Measurements from ENCODE around the gene DNAJC12.
A peak's percentile ranks its signal among the peaks of the same experiment; 100 is the strongest.

The DNAJC12 gene

DNA sequence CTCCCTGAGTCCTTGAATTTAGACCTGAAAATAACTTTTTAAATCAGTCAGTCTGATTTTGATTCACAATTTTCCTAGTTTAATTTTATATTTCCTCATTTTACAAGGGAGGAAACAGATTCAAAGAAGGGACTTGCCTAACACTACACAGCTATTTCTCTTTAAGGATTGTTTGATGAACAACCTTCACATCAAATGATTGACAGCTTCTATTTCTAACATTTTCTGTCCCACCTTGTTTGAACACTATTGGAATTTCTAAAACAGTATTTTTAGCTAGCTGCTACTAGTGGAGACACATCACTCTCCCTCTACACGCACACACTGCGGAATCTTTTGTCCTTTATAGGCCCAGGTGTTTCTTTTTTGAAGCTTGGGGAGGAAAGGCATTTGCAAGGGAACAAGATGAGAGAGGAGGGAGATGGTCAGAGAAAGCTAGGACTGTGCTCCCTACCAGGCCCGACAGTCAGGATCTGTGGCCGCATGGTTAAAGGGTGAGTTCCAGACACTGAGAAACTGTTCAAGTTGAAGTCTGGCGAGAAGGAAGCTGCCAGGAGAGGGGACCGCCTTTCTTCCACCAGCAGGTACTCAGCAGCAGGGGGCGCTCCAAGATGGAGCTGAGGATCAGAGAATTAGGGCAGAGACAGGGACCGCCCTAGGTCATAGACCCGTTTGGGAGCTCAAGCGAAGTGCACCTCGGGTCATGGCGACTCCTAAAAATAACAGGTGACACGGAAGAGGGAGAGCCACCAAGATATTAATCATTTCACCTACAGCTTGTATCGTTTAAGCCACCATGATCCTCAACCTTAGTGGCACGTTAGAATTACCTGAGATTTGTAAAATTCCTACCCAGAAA, 49.7 kb downstream of the DNAJC12 start:
- H3K4me3 ChIP-seq (ENCODE audit: low read depth, low read length): no peak overlapping the region
- peak; percentile 59 for TF ChIP-seq CTCF (IDR thresholded peaks at IDR 0.05; ENCODE audit: low read depth, low read length)
- in situ Hi-C loops (cut with HindIII; ENCODE audit: low sequenced_read_pairs): no loop called here
- DNase-seq (ENCODE audit: low read depth, low spot score): no peak

GRCh38 chr10:67785098-67785497, 52.9 kb downstream of the DNAJC12 start:
- in situ Hi-C loops (cut with HindIII; ENCODE audit: low sequenced_read_pairs): no loop called here
- no peak overlapping the region for H3K4me3 ChIP-seq (ENCODE audit: low read depth, low read length)
- TF ChIP-seq CTCF (IDR thresholded peaks at IDR 0.05; ENCODE audit: low read depth, low read length): no peak
- DNase-seq (ENCODE audit: low read depth, low spot score): no peak

DNA sequence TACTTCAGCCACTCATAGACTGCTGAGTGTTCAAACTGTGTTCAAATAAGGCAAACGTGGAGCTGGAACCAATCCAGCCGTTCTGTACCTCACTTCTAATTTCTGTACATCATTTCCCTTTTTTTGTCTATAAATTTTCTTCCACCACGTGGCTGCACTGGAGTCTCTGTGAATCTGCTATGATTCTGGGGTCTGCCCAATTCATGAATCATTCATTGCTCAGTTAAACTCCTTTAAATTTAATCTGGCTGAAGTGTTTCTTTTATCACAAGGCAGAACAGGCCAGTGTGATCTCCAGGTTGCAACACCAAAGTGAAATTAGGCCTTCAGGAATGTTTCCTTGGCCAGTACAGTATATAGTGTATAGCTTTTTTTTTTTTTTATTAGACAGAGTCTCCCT, 53.5 kb downstream of the DNAJC12 start:
- in situ Hi-C loops (cut with HindIII; ENCODE audit: low sequenced_read_pairs): no loop called here
- DNase-seq (ENCODE audit: low read depth, low spot score): no peak
- no peak overlapping the region for H3K4me3 ChIP-seq (ENCODE audit: low read depth, low read length)
- no peak for TF ChIP-seq CTCF (IDR thresholded peaks at IDR 0.05; ENCODE audit: low read depth, low read length)

DNA sequence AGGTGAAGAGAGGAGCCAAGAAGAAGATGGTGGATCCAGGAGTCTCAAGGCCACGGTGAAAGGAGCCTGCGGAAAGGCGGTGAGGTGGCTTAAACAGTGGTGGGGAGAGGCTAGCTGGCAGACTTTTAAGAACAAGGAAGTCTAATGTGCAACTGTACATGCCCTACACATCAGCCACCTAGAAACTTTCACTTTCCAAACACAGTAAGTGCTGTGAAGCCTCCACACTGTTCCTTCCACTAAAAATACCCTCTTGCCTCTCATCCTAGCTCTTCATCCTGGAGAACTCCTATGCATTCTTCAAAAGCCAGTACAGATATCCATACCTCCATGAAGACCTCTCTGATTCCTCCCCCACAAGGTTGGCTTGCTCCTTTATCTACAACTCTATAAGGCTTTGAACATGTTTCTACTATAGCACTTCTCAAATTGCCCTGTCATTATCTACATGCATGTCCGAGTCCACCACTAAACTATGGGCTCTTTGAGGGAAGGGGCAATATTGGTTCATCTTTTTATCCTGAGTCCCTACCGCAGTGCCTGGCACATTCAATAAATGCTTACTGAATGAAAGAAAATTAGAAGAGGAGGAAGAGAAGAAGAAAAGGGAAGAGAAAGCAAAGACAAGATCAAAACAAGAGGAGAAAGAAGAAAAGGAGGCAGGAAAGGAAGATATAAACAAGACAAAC, 54.2 kb downstream of the DNAJC12 start:
- H3K4me3 ChIP-seq (ENCODE audit: low read depth, low read length): no peak overlapping the region
- no peak for TF ChIP-seq CTCF (IDR thresholded peaks at IDR 0.05; ENCODE audit: low read depth, low read length)
- in situ Hi-C loops (cut with HindIII; ENCODE audit: low sequenced_read_pairs): no loop called here
- DNase-seq (ENCODE audit: low read depth, low spot score): no peak

DNA sequence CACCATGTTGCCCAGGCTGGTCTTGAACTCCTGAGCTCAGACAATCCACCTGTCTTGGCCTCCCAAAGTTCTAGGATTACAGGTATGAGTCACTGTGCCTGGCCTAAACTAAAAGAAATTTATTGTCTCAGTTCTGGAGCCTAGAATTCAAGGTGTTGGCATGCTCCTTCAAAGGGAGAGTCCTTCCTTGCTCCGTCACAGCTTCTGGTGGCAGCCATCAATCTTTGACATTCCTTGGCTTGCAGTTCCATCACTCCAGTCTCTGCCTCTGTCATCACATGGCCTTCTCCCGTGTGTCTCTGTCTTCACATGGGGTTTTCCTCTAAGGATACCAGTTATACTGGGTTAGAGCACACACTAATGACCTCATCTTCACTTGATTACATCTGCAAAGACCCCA, 55.5 kb downstream of the DNAJC12 start:
- in situ Hi-C loops (cut with HindIII; ENCODE audit: low sequenced_read_pairs): no loop called here
- no peak overlapping the region for H3K4me3 ChIP-seq (ENCODE audit: low read depth, low read length)
- DNase-seq (ENCODE audit: low read depth, low spot score): no peak

More for the DNA sequence above, 55.5 kb downstream of the DNAJC12 start:
- no peak for TF ChIP-seq CTCF (IDR thresholded peaks at IDR 0.05; ENCODE audit: low read depth, low read length)
